T-helper 1 cell (primary cell): ENCODE measurements around the gene TNRC6B.
A peak's percentile ranks its signal among the peaks of the same experiment; 100 is the strongest.

Experiments used
- DNase-seq, 5 donors: peaks; one replicate each; pipeline ENCODE4 v3.0.0-alpha.2; 2012 to 2020

Gene TNRC6B

DNA sequence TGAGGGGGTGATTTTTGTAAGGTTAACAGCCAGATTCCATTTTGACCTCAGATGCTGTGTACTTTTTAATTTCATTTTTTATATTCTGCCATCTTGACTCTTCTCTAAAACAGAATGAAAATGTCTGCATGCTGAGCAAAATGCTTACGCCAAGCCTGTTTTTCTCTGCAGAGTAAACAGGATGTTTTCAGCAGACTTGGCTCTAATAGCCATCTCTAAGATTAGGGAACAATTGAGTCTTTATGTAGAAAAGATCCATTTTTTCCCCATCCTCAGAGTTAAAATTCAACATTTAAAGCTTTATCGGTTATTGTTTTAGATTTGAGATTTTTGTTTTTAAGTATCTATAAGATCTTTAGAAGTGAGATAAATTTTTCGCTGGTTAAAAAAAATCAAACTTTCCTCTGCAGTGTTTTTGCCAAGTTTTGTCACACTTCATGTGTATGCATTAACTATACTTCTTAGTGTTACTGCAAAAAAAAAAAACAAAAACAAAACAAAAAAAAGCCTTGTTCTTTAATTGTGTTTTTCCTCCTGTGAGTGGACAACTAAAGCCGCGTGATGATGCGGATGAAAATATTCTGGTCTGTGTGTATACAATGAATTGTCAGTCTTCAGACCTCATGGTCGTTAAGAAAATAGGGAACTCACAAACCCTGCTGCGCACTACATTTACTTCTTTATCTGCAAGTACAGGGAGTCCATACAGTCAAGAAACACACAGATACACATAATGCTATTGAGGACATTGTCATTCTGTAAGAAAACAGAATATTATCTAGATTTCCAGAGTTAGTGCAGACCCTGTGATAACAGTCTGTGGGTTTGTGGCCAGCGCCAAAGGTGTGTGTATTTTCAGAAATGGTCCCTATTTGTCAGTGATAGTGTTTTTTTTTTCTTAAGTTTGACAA, 151.1 kb downstream of the TNRC6B start:
- no peak for DNase-seq

DNA sequence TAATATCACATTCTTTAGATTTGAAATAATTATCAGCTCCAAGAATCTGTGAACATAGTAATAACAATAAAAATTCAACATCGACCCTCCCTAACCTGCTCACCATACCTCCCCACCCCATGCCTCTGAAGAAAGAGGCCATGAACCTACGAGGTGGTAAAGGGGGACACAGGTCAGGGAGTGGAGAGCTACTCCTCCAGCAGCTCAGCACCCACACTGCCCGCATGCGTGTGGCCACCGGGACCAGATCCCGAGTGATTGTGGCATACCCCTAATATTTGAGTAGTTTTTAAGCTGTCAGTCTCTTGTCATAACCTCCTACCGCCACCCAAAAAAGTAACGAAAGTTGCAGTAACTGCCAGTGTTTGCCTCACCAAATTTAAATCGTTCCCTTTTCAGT, 151.7 kb downstream of the TNRC6B start:
- no peak for DNase-seq

DNA sequence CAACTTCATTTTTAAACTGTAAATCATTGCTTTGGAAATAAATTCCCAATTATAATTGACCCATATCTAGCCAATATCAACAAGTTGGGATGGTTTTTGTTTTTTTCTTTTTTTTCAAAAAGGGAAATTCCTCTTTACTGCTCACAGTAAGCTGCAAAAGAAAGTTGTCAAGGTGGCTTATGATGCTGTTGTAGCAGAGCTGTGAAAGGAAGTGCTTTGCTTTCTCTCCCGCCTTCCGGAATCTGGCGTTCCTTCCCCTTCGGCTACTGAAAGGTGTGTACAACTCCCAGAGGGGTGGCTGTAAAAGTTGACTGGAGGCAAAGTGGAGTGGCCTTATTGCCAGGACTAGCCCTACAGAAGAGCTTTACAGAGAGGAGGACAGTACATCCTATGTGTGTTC, 152.4 kb downstream of the TNRC6B start:
- no peak for DNase-seq

DNA sequence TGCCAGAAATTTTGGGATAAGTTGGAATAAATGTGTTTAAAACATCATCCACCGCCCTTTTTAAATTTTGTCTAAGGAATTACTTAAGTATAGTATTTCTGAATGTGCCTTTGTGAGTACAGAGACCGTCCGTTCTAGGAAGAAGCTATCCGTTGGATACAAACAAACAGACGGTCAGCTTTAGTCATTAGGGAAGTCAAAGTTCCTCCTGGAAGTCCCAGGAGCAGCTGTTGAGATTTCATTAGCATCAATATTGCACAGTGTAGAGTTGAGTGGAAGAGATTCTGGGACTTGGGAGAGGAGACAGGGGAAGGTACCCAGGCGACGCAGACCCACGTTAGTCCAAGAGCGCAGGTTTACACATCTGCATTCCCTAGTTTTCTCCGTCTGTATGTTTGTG, 152.9 kb downstream of the TNRC6B start:
- DNase-seq = no peak

DNA sequence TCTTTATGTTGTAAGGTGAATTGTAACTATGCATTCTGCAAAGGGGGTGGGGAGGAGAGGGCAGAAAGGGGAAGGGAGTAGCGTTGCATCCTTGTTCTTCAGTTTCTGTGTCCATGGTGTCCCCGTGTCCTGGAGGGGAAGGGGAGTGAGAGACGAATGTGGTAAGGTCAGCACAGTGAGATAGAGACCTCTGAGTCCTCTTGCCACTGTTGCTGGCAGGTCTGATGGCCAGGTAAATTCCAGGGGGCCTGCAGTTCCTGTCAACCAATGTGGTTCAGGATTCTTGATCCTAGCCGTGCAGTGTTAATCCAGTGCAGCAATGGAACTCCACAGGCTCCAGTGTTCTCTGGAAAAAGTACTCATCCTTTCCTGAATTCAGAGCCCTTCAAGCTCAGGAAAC, 154.0 kb downstream of the TNRC6B start:
- DNase-seq = no peak

DNA sequence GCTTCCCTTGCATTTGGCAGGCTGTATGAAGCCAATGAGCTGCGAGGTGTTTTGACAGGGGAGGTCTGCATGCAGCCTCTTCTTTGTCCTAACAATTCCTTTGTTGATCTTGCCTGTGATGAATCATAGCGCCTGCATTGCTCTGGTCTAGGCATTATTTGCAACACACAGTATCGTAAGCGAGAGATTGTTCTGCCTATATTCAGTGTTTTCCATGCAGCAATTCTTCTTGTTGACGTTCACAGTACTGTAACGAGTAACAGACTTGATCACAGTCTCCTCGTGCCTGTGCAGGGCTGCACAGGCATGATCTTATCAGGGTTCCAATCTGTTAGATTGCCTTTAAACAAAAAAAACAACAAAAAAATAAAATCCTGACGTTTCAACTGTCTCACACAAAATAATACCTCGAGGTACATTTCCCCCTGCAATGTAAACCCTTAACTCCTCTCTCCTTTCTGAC, 154.6 kb downstream of the TNRC6B start:
- peak in 1 of 5 donors; percentile 27 for DNase-seq

DNA sequence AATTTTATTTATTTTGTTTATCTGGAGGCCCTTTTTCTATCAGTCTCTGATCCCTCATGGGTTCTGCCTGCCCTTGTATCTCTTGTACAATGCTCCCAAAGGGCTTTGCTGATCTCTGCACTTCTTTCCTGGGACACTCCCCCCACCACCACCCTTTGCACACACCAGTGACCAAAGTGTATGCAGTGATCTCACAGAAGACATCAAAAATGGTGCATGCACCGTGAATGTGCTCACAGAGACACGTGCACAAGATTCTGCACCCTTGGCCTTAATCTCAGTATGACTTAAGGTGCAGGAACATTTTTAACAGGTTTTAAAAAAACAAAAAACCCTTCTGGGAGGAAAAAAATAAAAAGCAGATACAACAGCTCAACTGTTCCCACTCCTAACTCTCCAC, 156.3 kb downstream of the TNRC6B start:
- peak in 1 of 5 donors; percentile 21 for DNase-seq

DNA sequence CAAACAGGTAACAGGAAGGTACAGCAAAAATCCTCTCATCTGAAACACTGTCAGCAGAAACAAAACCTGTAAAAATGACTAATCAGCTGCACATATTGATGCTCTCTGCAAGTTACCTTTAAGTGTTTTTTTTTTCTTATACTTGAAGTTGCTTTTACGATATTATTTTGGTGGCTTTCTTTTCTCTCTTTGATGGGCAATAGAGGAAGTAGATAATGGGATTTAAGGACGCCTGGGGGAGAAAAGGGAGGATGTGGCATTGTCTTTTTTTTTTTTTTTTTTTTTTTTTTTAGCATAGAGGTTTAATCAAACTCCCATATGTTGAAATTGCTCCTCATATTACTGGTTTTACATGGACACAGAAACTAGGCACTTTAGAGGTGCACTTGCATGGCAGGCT, 157.2 kb downstream of the TNRC6B start:
- peak in 1 of 5 donors; percentile 27 for DNase-seq

DNA sequence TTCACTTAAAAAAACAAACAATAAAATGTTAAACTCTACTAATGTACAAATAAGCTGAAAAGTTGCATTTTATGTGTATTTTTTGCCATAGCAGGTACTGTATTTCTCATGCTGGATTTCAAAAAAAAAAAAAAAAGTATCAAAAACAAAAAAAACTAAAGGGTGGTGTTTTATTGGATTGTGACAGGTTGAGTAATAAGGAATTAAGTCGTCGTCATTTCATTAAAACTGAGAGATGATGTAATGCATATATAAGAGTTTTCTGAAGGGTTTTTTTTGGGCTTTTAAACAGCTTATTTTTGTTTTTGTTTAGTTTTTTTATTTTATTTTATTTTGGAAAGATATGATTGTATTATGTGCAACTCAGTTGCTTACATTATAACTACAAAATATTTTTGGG, 157.6 kb downstream of the TNRC6B start:
- no peak for DNase-seq

DNA sequence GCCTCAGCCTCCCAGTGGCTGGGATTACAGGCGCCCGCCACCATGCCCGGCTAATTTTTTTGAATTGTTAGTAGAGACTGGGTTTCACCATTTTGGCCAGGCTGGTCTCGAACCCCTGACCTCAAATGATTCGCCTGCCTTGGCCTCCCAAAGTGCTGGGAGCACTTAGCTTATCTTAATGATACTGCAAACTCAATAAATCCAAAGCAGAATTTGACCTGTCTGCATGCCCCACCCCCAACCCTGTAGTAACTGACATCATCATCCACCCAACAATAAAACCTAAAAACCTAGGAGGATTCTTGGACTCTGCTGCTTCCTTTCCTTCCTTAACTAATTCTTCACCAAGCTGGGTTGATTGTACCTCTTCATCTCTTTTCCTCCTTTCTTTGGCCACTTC, 162.3 kb downstream of the TNRC6B start:
- no peak for DNase-seq

DNA sequence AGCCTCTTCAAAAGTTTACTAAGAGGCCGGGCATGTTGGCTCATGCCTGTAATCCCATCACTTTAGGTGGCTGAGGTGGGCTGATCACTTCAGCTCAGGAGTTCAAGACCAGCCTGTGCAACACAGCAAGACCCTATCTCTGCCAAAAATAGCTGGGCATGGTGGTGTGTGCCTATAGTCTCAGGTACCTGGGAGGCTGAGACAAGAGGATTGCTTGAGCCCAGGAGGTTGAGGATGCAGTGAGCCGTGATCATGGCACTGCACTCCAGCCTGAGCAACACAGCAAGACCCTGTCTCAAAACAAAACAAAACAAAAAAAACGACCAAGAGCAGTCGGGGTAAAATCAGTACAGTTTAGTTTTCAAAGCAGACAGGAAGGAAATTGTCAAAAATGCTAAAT, 163.9 kb downstream of the TNRC6B start:
- no peak for DNase-seq

DNA sequence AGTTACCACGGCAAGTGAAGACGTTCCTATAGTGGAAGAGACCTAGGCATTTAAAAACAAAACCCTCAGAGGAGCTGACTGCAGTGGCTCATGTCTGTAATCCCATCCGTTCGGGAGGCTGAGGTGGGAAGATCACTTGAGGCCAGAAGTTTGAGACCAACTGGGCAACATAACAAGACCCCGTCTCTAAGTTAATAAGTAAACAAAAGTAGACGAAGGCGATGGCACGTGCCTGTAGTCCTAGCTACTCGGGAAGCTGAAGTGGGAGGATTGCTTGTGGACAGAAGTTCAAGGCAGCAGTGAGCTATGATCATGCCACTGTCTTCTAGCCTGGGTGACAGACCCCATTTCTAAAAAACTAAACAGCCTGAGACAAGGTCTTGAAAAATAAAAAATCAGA, 164.8 kb downstream of the TNRC6B start:
- no peak for DNase-seq

DNA sequence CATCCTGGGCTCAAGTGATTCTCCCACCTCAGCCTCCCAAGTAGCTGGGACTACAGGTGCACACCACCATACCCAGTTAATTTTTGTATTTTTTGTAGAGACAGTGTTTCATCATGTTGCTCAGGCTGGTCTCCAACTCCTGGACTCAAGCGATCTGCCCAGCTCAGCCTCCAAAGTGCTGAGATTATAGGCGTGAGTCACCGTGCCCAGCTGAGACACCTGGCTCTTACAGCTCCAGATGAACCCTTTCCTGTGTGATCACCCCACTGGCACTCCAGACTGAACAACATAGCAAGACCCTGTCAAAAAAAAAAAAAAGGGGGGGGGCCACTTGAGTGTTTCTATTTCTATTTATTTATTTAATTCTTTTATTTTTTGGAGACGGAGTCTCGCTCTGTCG, 167.5 kb downstream of the TNRC6B start:
- DNase-seq = peak in 2 of 5 donors; percentile 26 to 46

DNA sequence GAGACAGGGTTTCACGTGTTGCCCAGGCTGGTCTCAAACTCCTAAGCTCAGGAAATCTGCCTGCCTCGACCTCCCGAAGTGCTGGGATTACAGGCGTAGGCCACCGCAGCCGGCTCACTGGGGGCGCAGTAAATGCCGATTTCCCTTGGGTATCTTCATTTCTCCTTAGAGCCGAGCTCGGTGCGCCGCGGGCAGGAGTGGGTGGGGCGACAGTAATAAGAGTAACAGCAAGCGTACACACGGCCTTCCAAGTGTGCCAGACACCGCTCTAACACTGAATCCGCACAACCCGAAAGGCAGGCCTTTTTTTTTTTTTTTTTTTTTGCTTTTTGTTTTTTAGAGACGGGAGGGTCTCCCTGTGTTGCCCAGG, 168.1 kb downstream of the TNRC6B start:
- peak; percentile 23 to 59 (median 45) for DNase-seq

DNA sequence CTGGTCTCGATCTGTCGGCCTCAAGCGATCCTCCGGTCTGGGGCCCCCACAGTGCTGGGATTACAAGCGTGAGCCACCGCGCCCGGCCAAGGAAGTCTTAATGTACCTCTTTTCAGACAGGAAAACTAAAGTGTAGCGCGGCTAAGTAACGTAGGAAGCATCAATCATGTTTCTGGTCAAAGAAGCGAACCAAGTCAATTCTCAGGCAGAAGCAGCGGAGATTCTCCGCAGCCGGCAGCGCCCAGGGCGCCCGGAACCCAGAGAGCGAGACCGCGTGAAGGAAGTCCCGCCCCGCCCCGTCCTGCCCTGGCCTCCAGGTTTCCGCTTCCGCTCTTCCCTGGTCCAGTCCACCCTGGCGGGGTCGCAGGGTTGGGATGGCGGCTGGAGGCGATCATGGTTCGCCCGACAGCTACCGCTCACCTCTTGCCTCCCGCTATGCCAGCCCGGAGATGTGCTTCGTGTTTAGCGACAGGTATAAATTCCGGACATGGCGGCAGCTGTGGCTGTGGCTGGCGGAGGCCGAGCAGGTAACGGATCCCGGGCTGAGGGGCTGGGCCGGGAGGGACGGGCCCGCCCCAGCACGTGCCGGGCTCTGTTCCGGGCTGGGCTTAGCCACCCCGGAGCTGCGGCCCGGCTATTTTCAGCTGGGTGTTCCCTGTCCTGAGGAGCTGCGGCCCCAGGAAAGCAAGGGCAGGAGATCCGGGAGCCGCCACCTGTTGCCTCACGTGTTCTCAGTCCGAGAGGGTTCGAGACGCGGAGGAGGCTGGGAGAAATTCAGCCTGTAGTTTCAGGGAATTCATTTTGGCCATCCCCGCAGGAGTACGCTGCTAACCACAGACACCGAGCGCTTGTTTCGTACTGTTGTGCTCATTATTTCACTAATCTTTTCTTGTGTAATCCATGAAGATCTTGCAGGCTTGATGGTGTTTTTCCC, 168.7 kb downstream of the TNRC6B start, which contains the start of gene ADSL:
Gene ADSL (plus strand): TSS at position 316 of the 934 bp plus-strand sequence. CDS start 59 bp downstream, at position 375.
- DNase-seq = peak; percentile 65 to 88 (median 77)

DNA sequence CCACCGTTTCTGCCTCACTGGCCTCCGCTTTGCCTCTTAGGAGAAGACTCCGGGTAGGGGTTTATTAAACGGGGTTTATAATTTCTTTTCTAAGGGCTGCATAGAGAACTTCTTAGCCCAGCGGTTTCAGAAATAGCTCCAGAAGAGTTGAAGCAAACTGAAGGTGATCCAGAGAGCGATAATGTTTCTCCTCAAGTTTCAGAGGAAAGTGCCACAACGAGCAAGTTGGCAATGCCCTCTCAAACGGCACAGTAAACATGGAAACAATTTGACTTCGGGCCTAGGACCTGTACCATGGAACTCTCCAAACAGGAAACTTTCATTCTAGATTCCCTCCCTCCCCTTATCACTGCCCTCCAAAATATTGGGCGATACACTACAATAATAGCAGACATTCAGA, 169.6 kb downstream of the TNRC6B start:
- no peak for DNase-seq

DNA sequence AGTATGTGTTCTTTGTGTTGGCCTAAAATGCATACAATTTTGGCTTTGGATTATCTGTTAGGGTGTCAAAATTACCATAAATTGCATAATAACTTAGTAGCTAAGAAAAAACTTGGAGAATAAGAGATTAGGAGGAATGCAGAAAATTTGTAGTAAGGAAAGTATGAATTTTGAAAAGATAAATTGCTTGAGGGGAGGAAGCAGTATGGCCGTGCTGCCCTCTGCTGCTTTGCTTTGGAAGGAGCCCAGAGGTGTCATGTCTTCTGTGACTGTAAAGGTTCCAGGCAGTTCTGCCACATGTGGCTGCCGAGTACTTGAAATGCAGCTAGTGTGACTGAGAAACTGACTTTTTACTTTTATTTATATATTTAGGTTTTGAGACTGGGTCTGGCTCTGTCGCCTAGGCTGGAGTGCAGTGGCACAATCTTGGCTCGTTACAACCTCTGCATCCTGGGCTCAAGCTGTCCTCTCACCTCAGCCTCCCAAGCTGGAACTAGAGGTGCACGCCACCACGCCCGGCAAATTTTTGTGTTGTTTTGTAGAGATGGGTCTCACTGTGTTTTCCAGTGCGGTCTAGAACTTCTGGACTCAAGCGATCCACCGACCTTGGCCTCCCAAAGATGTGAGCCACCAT, 170.4 kb downstream of the TNRC6B start:
- DNase-seq = peak; percentile 30 to 67 (median 53)

DNA sequence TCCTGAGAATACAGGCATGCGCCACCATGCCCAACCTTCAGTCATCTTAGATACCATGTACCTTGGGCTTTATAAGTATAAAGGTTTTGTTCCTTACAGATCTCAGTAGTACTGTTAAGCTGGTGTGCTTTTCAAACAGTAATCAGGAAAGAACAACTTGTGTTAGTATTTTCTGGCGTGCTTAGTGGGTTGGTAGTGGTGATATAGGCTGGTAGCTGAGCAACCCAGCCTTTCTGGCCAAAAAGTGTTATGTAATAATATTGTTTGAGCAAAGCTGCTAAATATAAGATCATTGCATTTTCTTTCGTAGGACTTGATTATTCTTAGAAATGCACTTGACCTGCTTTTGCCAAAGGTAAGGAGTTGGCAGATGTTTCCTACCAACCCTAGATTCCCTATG, 175.0 kb downstream of the TNRC6B start:
- DNase-seq = no peak

DNA sequence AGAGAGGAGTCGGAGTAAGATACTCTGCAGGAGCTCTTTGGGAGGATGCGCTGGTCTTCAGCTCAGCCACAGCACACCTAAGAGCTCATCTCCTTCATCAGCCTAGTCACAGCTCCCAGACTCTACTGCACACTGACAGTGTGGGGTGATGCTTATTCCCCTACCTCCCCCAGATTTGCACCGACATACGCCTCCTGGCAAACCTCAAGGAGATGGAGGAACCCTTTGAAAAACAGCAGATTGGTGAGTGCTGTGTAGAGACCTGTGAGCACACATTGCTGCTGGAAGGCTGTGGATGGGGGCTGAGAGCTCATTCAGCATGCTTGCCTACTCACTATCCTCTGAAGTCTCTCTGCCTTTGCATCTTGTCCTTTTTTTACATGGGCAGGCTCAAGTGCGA, 183.4 kb downstream of the TNRC6B start:
- DNase-seq = no peak

DNA sequence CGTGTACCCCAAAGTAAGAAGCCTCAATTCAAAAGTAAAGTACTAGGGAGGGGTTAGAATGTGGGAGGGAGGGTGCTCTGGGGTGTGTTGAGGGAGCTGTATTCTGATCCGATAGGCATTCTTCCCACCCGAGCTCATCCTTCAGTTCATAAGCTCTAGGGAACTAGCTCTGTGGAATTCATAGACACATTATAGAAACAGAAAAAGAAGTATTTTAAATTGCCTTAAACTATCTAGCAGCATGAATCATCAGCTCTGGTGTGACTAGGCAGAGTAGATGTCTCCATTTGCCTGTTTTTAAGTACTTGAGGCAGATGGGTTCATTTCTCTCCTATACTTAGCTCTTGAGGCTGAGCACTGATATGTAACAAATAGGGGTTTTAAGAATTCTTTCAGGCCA, 185.3 kb downstream of the TNRC6B start:
- DNase-seq = no peak

DNA sequence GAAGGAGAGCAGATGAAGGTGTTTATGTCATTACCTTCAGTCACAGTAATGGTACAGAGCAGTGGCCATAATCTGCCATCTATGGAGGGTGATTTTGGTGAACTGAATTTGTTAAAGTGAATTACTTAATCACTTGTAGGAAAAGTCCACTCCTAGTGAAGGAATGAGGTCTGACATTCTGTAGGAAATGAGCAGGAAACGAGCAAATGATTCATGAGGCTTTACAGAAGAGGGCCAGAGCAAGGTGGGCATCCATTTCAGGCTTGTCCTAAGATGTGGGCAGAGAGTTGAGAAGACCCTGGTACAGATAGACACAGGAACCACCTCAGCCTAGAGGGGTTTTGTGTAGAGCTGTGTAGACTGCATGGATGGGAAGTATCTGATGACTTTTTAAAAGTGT, 186.7 kb downstream of the TNRC6B start:
- DNase-seq = no peak

DNA sequence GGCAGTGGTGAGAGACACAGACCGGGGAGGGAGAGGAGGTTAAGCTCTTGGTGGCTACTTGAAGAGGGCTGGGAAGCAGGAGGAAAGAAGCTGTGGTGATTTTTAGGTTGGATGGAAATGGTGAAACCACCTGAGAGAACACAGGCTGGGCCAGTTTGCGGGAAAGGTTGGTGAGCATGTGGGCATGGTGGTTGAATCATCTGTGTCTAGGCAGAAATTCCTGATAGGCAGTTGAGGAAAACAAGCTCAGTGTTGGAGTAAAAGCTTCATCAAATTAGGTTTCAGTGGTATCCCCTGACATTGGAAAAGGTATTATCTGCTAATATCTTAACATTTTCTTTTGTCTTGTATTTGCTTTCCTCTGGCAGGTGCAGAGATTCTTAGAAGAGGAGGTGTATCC, 188.3 kb downstream of the TNRC6B start:
- no peak for DNase-seq

DNA sequence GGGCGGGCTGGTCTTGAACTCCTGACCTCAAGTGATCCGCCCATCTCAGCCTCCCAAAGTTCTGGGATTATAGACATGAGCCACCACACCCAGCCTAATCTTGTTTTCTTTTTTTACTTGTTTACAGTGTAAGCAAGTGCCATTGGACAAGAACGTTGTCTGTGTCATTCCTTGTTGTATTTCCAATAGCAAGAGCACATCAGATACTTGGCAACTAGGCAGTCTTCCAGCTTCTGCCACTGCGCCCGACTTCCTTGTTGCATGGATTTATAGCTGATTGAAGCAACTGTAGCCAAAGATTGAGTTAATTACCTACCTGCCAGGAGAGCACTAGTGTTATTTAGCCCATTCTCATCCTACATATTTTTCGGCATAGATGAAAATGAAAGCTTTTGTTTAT, 189.6 kb downstream of the TNRC6B start:
- DNase-seq = no peak
